ENCODE results near the gene WTIP.
"Not testable (repeated sequence)": the region's sequence is repeated elsewhere in the genome, so short reads cannot be mapped to it uniquely, and the experiment has no call there.

Gene WTIP

DNA sequence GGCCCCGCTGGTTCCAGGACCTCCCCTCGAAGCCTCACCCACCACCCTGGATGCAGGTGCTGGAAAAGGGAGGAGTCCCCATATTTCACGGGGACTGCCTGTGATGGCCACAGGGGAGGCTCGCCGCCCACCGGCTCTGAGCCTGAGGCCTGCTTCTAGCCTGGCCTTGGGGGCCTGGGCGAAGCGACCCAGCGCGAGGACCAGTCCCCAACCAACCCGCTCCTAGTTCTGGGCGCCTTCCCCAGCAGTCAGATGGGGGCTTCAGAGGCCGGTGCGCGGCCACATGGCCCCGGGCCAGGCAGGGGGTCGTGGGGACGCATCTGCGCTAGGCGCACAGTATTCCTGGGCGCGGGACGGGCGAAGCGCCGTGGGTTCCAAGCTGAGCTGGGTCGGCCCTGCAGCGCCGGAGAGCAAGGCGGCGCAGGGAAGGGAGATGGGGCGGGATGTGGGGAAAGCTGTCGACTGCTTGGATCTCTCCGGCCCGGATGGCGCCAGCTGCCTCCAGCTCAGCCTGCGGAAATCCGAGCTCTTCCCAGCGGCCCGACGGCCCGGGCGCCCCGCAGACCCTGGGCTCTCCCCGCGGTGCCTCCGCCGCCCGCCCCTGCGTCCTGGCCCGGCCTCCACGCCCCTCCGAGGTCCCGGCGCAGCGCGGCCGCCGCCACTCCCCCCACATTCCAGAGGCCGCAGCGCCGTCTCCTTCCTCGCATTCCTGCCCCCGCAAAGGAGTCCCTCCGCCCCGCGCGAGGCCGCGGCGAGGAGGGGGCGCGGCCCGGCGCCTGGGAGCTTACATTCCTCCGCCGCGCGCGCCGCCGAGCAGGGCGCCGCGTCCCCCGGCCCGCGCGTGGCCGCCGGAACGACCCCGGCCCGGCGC, at the start of gene WTIP:
TSS of gene WTIP (plus strand) at position 788 of the 871 bp plus-strand sequence. CDS start 217 bp downstream, outside the sequence.
- no peak for DNase-seq

DNA sequence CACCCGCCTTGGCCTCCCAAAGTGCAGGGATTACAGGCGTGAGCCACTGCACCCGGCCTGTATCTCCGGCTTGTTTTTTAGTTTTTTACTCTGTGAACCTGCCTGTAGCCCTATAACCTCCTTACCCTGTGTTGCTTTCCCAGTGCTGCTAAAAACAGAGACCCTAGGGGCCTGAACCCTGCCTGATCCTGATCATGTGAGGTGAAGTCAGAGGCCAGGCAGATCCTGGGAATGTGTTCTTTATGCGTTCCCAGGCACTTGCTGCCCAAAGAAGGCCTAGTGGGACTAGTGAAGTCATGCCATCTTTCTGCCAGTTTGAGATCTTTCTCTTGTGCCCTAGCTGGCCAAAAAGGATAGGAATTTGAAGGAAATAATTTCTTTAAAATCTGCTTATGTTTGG, 48.8 kb upstream of the WTIP start:
- DNase-seq = no peak

DNA sequence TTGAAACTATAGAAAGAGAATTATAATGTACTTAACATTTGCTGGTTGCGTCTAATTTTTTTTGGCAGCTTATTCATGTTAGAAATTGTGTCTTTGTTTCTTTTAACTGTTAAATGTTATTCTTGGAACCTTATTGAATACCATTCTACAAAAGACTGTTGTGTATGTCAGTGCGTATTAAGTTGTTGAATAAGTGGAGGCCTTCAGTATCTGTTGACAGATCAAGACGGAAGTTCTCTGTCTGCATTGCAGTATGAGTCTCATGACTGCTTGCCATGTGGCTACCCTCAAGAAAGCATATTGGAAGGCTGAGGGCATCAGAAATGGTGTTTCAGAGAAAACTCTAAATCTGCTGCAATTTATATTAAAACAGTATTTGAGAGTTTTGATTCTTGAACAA, 44.8 kb upstream of the WTIP start:
- DNase-seq = no peak

DNA sequence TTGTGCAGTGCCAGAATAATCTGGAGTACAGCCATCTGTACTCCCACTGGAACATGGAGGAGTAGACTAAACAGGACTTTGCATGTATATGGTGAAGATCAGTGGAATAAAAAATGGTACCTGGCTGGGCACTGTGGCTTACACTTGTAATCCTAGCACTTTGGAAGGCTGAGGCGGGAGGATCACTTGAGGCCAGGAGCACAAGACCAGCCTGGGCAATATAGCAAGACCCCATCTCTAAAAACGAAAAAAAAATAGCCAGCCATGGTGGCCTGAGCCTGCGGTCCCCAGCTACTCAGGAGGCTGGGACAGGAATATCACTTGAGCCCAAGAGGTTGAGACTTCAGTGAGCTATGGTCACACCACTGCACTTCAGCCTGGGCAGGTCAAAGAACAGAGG, 33.4 kb upstream of the WTIP start:
- no peak for DNase-seq

DNA sequence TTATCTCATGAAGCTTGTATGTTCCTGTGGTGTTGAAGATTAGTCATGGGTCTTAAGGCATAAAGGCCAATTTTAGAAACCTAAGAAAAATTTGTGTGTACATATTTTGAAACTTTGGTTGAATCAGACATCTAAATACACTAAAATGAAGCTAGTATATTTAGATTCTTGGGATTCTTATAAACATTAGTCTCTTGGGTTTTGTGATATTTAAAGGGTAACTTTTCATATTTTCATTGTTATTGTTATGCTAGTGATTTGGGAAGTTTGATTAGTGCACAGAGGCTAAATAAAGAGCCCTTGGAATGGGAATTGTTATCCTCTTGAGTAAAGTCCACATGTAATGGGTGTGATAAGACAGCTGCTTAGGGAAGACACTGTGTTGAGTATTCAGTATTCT, 28.8 kb upstream of the WTIP start:
- no peak for DNase-seq

DNA sequence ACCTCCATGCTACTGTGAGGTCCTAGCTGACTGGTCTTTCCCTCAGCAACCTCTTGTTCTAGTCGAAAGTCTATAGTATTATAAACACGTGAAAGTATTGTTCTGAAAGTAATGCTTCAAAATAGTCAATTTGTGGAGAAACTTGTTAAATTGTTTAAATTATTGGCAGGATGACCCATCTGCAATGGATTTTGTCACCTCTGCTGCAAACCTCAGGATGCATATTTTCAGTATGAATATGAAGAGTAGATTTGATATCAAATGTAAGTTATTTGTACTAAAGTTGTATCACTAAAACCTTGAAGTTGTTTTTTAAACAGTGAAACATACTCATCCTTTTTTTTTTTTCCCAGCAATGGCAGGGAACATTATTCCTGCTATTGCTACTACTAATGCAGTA, 27.5 kb upstream of the WTIP start:
- no peak for DNase-seq

DNA sequence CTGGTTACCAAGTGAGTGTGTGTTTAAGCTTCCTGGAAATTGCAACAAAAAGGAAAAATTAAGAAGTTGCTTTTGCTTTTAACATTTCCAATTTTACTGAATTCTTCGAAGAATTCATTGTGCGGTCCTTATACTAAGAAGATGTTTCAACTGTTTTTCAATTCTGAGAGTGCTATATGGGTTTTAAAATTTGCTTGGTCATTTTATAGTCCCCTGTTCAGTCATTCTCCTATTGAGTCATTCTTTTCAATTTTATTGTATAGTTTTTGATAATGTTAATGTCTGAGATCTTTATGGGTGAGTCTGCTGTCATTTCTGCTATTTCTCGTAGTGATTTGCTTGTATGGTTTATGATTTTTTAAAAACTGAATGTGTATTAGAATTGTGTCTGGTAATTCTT, 26.9 kb upstream of the WTIP start:
- no peak for DNase-seq

DNA sequence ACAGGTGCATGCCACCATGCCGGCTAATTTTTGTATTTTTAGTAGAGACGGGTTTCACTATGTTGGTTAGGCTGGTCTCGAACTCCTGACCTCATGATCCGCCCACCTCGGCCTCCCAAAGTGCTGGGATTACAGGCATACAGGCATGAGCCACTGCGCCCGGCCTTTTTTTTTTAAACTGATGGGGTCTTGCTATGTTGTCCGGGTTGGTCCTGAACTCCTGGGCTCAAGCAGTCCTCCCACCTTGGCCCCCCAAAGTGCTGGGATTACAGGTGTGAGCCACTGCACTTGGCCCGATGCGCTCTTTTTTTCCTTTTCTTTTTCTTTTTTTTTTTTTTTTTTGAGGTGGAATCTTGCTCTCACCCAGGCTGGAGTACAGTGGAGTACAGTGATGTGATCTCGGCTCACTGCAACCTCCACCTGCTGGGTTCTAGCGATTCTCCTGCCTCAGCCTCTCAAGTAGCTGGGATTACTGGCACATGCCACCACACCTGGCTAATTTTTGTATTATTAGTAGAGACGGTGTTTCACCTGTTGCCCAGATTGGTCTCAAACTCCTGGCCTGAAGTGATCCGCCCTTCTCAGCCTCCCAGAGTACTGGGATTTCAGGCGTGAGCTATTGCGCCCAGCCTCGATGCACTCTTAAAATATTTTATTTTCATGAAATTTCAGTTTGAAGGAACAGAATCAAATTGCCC, 25.6 kb upstream of the WTIP start:
- not testable (repeated sequence) for DNase-seq

DNA sequence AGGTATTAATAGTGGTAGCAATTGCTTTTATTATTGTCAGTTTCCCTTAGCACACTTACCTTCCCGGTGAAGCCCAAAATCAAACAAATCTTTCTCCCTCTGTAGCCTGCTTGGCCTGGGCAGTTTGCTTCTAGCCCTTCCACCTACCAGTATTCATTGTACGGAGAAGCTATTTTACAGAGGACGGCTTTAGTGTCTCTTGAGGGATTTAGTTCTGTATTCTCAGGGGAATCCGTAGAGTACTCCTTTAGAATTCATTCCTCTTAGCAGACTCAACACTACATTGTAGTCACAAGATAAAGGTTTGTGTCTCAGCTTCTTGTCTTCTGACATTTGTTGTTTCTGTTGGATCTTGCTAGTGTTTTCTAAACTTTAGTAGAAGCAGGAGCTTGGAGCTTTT, 24.1 kb upstream of the WTIP start:
- DNase-seq = no peak

DNA sequence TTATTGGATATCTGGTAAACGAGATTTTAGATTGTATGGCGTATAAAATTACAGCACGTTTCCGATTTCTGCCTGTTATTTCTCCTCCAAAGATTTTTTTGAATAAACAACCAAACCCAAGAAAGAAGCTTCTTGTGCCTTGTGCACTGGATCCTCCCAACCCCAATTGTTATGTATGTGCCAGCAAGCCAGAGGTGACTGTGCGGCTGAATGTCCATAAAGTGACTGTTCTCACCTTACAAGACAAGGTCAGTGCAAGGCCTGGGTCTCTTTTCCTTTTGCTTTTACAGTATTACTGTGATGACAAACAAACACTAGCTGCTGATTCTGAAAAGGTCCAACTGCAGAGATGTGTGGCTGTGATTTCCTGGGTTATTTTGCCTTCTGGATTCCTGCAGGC, 22.9 kb upstream of the WTIP start:
- no peak for DNase-seq

DNA sequence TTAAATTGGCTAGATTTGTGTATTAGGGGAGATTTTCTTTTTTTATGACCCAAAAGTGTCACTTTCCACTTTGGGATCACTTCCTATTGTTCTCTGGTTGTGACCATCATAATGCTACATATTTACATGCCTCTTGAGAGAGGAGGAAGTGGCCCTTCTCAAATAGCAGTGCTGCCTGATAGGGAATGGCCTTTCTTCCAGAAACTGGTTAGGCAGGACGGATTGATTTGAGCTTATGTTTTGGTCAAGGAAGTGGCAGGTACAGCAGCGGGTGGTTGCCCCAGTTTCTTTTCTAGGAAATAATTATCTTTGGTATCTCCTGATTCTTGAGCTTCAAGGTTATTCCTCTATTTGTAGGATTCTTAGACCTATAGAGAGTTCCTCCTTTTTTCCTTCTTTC, 21.9 kb upstream of the WTIP start:
- DNase-seq = no peak

DNA sequence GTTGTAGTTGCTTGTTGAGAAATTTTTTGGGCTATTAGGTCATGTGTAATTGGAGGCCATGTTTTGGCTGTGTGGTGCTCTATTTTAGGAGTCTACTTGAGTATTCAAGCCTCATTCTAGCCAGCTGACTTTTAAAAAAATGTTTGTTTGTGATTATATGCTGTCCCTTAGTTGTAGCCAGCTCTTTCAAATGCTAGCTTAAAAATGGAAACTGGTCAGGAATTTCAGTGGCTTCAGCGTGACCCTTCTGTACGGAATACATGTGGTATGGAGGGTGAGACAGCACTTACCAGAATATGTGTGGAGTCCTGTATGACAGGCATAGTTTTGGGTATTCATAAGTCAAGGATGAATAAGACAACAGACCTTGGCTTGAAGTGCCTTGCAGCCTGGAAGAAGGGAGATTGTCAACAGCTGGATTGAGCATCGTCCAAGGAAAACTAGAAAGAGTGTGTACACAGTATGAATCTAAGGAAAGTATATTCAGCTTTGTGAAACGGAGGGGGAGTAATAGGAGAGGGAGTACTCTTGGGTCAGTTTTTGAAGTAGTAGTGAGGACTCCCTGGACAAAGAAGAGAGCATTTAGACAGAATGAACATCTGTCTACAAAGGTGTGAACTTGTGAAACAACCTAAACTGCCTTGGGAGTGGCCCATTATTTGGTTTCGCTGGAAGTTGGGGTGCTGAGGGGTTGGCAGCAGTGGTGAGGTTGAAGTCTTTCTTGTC, 20.0 kb upstream of the WTIP start:
- no peak for DNase-seq

DNA sequence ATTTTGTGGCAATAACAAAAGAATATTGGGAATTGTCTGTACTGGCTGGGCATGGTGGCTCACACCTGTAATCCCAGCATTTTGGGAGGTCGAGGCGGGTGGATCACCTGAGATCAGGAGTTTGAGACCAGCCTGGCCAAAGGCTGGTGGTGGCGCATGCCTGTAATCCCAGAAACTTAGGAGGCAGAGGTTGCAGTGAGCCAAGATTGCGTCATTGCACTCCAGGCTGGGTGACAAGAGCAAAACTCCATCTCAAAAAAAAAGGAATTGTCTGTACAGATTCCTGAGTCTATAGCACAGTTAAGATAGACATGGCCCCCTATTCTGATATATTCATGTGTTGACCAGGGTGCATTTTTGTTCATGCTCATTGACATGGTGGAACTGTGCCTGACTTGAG, 16.8 kb upstream of the WTIP start:
- DNase-seq = not testable (repeated sequence)

DNA sequence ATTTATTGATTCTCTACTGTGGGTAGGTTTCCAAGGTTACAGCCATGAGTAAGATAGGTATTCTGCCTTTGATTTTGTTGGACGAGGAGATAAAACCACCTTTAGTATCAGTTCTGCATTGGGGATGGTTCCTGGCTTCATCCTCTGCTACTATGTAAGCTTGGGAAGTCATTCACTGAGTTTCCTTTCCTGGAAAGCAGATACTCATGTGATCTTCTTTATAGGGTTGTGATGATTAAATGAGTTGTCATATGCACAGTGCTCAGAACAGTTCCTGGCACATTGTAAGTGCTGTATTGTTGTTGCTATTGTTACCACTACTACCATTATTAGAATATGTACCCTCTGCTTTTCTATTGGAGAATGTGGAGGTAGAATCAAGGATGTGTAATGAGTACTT, 13.1 kb upstream of the WTIP start:
- DNase-seq = no peak

DNA sequence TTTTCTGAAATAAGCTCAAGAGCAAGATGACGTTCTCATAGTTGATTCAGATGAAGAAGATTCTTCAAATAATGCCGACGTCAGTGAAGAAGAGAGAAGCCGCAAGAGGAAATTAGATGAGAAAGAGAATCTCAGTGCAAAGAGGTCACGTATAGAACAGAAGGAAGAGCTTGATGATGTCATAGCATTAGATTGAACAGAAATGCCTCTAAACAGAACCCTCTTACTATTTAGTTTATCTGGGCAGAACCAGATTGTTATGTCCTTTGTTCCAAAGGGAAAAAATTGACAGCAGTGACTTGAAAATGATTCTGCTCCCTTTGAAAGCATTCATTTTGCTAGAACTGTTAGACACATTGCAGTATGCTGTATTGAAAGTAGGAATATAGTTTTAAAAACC, 12.5 kb upstream of the WTIP start:
- not testable (repeated sequence) for DNase-seq

DNA sequence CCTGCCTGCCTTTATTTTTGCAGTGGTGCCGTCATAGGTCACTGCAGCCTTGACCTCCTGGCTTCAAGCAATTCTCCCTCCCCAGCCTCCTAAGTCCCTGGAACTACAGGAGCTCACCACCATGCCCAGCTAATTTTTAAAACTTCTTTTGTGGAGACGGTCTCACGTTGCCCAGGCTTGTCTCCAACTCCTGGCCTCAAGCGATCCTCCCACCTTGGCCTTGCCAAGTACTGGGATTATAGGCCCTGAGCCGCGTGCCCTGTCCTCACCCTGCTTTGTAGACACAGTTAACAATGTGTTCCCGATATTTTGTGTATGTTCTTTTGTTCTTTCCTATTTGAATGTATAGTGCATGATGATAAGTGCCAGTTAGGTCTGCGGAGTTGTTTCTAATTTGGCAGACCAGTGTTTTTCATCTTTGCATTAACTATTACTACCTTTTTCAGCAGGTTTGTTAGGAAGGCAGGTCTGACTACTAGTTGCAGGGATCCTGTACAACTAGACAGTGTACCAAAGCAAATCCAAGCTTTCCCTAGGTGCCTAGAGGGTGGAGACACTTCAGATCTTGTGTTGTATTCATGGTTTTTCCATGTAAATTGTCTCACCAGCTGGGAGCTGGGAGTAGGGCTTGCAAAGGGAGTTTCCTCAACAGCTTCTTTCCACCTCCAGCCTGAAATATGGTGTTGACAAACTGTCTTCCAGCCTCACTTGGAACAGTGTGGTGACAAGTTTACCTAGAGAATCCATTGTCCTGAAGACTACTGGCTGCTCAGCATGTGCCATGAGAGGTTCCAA, 9.5 kb upstream of the WTIP start:
- no peak for DNase-seq

DNA sequence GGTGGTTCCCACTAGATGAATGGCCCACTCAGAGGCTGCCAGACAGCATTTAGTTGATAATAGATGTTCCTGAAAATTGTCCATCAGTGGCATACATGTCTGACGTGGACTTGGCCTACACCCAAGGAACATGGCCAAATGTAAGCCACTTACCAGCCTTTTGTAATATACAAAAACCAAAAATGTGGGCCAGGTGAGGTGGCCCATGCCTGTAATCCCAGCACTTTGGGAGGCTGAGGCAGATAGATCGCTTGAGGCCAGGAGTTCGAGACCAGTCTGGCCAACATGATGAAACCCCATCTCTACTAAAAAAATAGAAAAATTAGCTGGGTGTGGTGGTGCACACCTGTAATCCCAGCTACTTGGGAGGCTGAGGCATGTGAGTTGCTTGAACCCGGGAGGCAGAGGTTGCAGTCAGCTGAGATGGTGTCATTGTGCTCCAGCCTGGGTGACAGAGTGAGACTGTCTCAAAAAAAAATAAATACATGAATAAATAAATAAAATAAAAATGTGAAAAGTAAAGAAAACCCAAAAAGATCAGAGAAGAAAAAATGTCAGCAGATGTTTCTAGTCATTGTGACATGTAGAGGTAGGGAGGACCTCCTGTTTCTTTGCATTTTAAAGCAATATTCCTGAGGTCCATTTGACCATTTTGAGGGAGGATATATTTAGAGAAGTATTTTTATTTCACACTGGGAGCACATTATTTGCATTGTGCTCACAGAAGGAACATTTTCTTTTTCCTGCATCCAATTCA, 7.1 kb upstream of the WTIP start:
- DNase-seq = no peak

DNA sequence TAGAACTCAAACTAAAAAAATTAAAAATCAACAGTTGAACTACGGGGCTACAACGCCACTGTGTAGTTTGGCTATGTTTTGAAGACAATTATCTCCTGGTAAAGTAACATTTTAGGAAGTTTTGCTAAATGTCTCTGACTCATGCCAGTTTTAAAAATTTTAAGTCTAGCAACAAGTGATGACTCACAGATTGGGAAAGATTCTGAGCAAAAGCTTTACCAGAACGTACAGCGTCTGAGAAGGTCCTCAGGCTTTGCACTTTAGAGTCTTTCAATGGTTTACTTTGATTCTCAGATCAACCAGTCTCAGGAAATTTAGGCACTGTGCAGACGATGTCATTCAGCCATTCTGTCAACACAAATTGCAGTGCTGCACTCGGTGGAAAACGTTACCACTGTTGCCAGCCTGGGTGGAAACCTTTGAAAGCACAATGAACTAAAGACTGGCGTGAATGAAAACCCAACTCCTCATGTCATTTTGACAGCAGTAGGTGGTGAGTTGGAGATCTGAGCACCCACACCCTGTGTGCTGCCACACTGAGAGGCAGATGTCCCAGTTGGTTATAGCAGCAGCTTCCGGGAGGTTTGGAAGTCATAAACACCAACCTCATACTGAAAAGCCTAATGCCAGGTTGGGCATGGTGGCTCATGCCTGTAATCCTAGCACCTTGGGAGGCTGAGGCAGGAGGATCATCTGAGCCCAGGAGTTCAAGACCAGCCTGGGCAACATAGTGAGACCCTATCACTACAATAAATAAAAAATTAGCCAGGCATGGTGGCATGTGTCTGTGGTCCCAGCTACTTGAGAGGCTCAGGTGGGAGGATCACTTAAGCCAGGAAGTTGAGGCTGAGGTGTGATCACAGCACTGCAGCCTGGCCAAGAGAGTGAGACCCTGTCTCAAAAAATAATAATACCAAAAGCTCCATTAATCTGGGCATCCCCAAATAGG, 6.3 kb upstream of the WTIP start:
- no peak for DNase-seq

DNA sequence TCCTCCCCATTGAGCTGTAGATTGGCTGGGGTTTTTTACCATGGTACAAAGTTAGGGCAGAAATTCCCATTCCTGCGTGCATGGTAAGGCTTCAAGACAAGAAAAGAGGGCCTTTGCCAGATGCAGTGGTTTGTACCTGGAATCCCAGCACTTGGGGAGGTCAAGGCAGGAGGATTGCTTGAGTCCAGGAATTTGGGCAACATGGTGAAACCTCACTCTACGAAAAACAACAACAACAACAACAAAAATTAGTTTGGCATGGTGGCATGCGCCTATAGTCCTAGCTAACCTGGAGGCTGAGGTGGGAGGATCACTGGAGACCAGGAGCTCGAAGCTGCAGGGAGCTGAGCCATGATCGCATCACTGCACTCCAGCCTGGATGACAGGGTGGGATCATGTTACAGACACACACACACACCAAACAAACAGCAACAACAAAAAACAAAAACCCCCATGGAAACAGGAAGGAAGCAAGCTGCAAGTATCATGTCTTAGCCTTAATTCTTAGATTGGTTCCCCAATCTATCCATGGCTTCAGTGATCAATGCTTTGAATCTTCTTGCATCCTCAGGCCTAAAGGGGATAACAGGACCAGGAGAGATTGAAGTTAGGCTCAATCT, 5.5 kb upstream of the WTIP start:
- DNase-seq = no peak

DNA sequence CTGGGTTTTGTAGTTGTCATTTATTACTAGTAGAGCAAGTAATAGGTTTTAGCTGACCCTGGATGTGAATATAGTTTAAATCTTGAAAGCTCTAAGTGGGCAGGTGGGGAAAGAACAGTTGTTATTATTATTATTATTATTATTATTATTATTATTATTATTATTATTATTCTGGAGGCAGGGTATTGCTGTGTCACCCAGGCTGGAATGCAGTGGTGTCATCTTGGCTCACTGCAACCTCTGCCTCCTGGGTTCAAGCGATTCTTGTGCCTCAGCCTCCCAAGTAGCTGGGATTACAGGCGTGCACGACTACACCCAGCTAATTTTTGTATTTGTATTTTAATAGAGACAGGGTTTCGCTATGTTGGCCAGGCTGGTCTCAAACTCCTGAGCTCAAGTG, 3.1 kb upstream of the WTIP start:
- DNase-seq = not testable (repeated sequence)
